ENCODE results near the gene CRABP1. TPM values are rescaled to one million over a fixed set of nuclear protein-coding genes. Genes with fewer than 3 reads are reported as not detected.

The CRABP1 gene
- total RNA-seq, 1 experiment from 2014 or later, result not detected

- Mint-ChIP-seq H3K9me3 (ENCODE audit: low read depth, unreplicated experiment) (no peaks in the 10 kb centered on the region), H3K27ac (ENCODE audit: unreplicated experiment) (no peak overlapping the region), H3K36me3 (ENCODE audit: insufficient read depth, unreplicated experiment) (no peaks in the 10 kb centered on the region), H3K4me3 (ENCODE audit: low read depth, unreplicated experiment) (no peak overlapping the region), H3K27me3 (ENCODE audit: unreplicated experiment) (peaks cover 20% of the 10 kb centered on the region), H3K4me1 (ENCODE audit: low read depth, unreplicated experiment) (no peaks in the 10 kb centered on the region)
- CTCF ChIA-PET, result interaction anchor here (0.6 to 1.4 kb wide), 5 partner anchors 10 to 80 kb away, joined by 3 to 5 read pairs (median 4); no protein-coding TSS in a partner anchor
- no TSS peak for BruUV-seq (replicated peaks)
- intact Hi-C loops (cut with micrococcal nuclease; ENCODE audit: unreplicated experiment), result no loop called here
- DNase-seq, result no peak
- TF ChIP-seq, protein P1, sequence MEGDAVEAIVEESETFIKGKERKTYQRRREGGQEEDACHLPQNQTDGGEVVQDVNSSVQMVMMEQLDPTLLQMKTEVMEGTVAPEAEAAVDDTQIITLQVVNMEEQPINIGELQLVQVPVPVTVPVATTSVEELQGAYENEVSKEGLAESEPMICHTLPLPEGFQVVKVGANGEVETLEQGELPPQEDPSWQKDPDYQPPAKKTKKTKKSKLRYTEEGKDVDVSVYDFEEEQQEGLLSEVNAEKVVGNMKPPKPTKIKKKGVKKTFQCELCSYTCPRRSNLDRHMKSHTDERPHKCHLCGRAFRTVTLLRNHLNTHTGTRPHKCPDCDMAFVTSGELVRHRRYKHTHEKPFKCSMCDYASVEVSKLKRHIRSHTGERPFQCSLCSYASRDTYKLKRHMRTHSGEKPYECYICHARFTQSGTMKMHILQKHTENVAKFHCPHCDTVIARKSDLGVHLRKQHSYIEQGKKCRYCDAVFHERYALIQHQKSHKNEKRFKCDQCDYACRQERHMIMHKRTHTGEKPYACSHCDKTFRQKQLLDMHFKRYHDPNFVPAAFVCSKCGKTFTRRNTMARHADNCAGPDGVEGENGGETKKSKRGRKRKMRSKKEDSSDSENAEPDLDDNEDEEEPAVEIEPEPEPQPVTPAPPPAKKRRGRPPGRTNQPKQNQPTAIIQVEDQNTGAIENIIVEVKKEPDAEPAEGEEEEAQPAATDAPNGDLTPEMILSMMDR (IDR thresholded peaks at IDR 0.05; ENCODE audit: unreplicated experiment), result no peak
Measured at GRCh38 chr15:78396186-78396814, 56.1 kb downstream of the CRABP1 start.

DNA sequence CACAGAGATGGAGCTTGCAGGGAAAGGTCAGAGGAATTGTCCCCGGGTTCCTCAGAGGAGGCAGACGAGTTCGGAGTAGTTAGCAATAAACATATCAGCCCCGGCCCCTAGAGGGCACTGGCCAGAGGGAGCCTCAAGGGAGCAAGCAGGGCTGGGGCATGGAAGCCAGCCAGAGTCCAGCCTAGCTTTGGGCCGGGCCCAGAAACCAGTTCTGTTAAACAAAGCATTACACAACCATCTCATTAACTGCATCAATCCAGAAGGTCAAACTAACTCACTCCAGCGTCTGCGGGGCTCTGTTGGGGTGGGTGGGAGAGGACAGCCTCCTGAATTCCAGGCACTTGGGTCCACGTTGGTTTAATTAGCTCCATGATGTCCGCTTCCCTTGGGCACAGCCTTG lies 56.8 kb downstream of the CRABP1 start:
- intact Hi-C loops (cut with micrococcal nuclease; ENCODE audit: unreplicated experiment), result no loop called here
- Mint-ChIP-seq H3K36me3 (ENCODE audit: insufficient read depth, unreplicated experiment) (no peaks in the 10 kb centered on the region), H3K4me1 (ENCODE audit: low read depth, unreplicated experiment) (no peaks in the 10 kb centered on the region), H3K27ac (ENCODE audit: unreplicated experiment) (no peak overlapping the region), H3K4me3 (ENCODE audit: low read depth, unreplicated experiment) (no peak overlapping the region), H3K9me3 (ENCODE audit: low read depth, unreplicated experiment) (no peaks in the 10 kb centered on the region), H3K27me3 (ENCODE audit: unreplicated experiment) (peaks cover 13% of the 10 kb centered on the region)
- CTCF ChIA-PET, result interaction anchor here (0.6 to 1.4 kb wide), 5 partner anchors 11 to 81 kb away, joined by 3 to 5 read pairs (median 4); no protein-coding TSS in a partner anchor
- BruUV-seq (replicated peaks), result no TSS peak
- DNase-seq, result peak; percentile 52
- TF ChIP-seq, protein P1 (IDR thresholded peaks at IDR 0.05; ENCODE audit: unreplicated experiment), result peak; percentile 17

- TF ChIP-seq, protein P1 (IDR thresholded peaks at IDR 0.05; ENCODE audit: unreplicated experiment), result no peak
- BruUV-seq (replicated peaks), result no TSS peak
- no peaks in the 10 kb centered on the region for H3K4me1 Mint-ChIP-seq (ENCODE audit: low read depth, unreplicated experiment)
- H3K27ac Mint-ChIP-seq (ENCODE audit: unreplicated experiment), result no peak overlapping the region
- H3K4me3 Mint-ChIP-seq (ENCODE audit: low read depth, unreplicated experiment), result no peak overlapping the region
- no peaks in the 10 kb centered on the region for H3K36me3 Mint-ChIP-seq (ENCODE audit: insufficient read depth, unreplicated experiment)
- DNase-seq, result no peak
- CTCF ChIA-PET, result interaction anchor here (1.0 to 1.4 kb wide), 4 partner anchors 12 to 26 kb away, joined by 3 to 4 read pairs (median 4); no protein-coding TSS in a partner anchor
- H3K27me3 Mint-ChIP-seq (ENCODE audit: unreplicated experiment), result peaks cover 12% of the 10 kb centered on the region
- intact Hi-C loops (cut with micrococcal nuclease; ENCODE audit: unreplicated experiment), result no loop called here
- H3K9me3 Mint-ChIP-seq (ENCODE audit: low read depth, unreplicated experiment), result no peaks in the 10 kb centered on the region
Measured at GRCh38 chr15:78397382-78397781, 57.2 kb downstream of the CRABP1 start.

Other genes starting within 250 kb of the CRABP1 start
- not detected in 2 replicates for gene SH2D7, start 247.8 kb upstream of the CRABP1 start, total RNA-seq (2022)
- gene CIB2, start 208.9 kb upstream of the CRABP1 start, total RNA-seq (2022), result 15.1 and 15.7 TPM in 2 replicates
- gene IDH3A, start 191.0 kb upstream of the CRABP1 start, total RNA-seq (2022), result 96.1 and 111 TPM in 2 replicates
- 0.45 and 0.49 TPM in 2 replicates for gene ACSBG1, start 105.8 kb upstream of the CRABP1 start, total RNA-seq (2022)
- 52.1 and 53.6 TPM in 2 replicates for gene DNAJA4, start 75.8 kb upstream of the CRABP1 start, total RNA-seq (2022)
- 67.8 and 72.8 TPM in 2 replicates for gene SKIC8, start 40.7 kb upstream of the CRABP1 start, total RNA-seq (2022)
- 83.2 and 84.5 TPM in 2 replicates for gene IREB2, start 97.9 kb downstream of the CRABP1 start, total RNA-seq (2022)
- 11.6 and 15.7 TPM in 2 replicates for gene HYKK, start 167.2 kb downstream of the CRABP1 start, total RNA-seq (2022)
- 358 and 376 TPM in 2 replicates for gene PSMA4, start 200.1 kb downstream of the CRABP1 start, total RNA-seq (2022)
- gene CHRNA5, start 225.2 kb downstream of the CRABP1 start, total RNA-seq (2022), result 34.9 and 47.0 TPM in 2 replicates